Esophagus muscularis mucosa (tissue), 4 donors: ENCODE data around the gene COBL. TPM values are rescaled to one million over a fixed set of nuclear protein-coding genes. Genes with fewer than 3 reads are reported as not detected.

Experiments
- DNase-seq: peaks from one replicate; pipeline ENCODE4 v3.0.0-alpha.2; 2017; ENCODE audit errors: extremely low spot score
- H3K27ac ChIP-seq, 4 donors: fragments of 200-600 bp; sonication (generic); replicated peaks in 1 of 4; 1 replicate in 3 of 4; 2 replicates in 1 of 4; pipeline ENCODE4 v1.5.1; 2016 to 2019; ENCODE audit warnings: mild to moderate bottlenecking in 1 of 4
- H3K27me3 ChIP-seq, 4 donors: fragments of 200-600 bp; sonication (generic); one replicate each; pipeline versions ENCODE4 v1.5.1 to v1.6.0; 2016 to 2019
- H3K36me3 ChIP-seq, 4 donors: fragments of 200-600 bp; sonication (generic); one replicate each; pipeline ENCODE4 v1.5.1; 2016 to 2019
- H3K4me1 ChIP-seq, 4 donors: fragments of 200-600 bp; sonication (generic); one replicate each; pipeline ENCODE4 v1.5.1; 2016 to 2019
- H3K4me3 ChIP-seq, 4 donors: fragments of 200-600 bp; sonication (generic); 1 replicate in 2 of 4; 2 replicates in 2 of 4; pipeline ENCODE4 v1.5.1; 2016 to 2019; ENCODE audit warnings: mild to moderate bottlenecking in 4 of 4, moderate library complexity in 1 of 4
- H3K9me3 ChIP-seq, 4 donors: fragments of 200-600 bp; sonication (generic); 1 replicate in 3 of 4; 2 replicates in 1 of 4; pipeline ENCODE4 v1.5.1; 2016 to 2019
- EP300 ChIP-seq: sonication (generic); formaldehyde crosslinking; IDR thresholded peaks from one replicate; pipeline ENCODE4 v1.6.1; 2017; ENCODE audit warnings: antibody characterized with exemption
- POLR2A ChIP-seq: fragments of 450-650 bp; IDR thresholded peaks from one replicate; pipeline ENCODE4 v1.6.1; 2017; ENCODE audit warnings: antibody characterized with exemption, moderate library complexity, mild to moderate bottlenecking, low read depth
- POLR2AphosphoS5 ChIP-seq, 2 donors: sonication (generic); formaldehyde crosslinking; IDR thresholded peaks; one replicate each; pipeline ENCODE4 v1.6.1; 2017; ENCODE audit warnings: antibody characterized with exemption in 2 of 2
- WGBS: methylation state at CpG from one replicate; pipeline ENCODE4 v1.1.5; 2018; 5-methylcytosine and 5-hydroxymethylcytosine counted together
- intact Hi-C: fragments of 100-400 bp; cut with DNase I; formaldehyde crosslinking; loops from one replicate; pipeline ENCODE4 v1.15.1; 2023
- total RNA-seq, 4 donors: library from RNA; depleted of rRNA; stranded (reverse); fragments of >200 nt; gene quantifications; one replicate each; pipeline versions ENCODE4 v1.1.0 to v1.2.1, GENCODE V29; 2016
- TF ChIP-seq, protein P1 (sequence below), 3 experiments: fragments of 200-600 bp in 2 of 3; fragments of 450-650 bp in 1 of 3; sonication (generic) in 2 of 3; IDR thresholded peaks; one replicate each; pipeline ENCODE4 v1.5.1; 2017 to 2019; ENCODE audit warnings: antibody characterized with exemption in 3 of 3, mild to moderate bottlenecking in 2 of 3, moderate library complexity in 1 of 3

COBL gene
- total RNA-seq, 4 donors from 2014 or later, result 29.8 to 51.4 (median 45.9) TPM

DNA sequence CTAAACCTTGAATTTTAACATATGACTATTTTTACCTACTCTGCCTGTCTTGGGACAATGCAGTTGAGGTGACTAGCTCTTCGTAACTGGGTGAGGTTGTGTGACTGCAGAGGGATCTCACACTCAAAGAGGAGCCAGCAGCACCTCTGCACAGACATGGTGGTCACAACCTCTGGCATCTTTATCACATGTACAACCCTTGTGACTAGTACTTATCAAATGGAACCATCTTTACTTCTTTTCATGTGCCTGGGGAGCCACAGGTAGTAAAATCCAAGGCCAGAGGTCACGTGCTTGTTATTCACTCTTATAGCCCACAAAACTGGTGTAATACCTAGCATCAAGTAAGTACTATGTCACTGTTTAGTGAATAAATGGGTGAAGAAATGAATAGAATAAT is 244.3 kb downstream of the COBL start:
- intact Hi-C loops, result no loop called here
- 90% methylated on average over 2 of the region's 2 CpGs for WGBS
- peak; percentile 8 for DNase-seq

DNA sequence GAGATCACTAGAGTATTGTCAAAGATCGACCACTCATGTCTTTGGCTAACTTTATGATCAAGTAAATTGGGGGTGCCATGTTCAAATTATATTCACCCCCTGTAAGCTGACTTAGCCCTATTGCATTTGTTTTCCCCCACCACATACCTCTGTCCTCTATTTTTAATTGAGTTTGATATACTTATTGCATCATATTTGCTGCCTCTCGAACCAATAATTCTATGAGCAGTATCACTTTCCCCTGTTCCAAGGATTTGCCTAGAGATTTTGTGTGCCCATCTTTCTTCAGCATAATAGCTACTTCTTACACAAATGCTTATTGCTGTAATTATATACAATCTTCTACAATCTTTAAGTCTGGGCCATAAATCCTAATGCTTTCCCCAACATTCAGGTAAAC is 245.2 kb downstream of the COBL start:
- H3K36me3 ChIP-seq, result no peaks in the 10 kb centered on the region
- TF ChIP-seq POLR2A (no peak), POLR2AphosphoS5 (IDR thresholded peaks at IDR 0.05) (no peak)
- H3K9me3 ChIP-seq, result no peaks in the 10 kb centered on the region
- no peaks in the 10 kb centered on the region for H3K27me3 ChIP-seq
- H3K27ac ChIP-seq, result peak overlapping the region in 1 of 4 donors; percentile 29
- intact Hi-C loops, result no loop called here
- peaks cover 16 to 50% (median 39%) of the 10 kb centered on the region in 4 donors for H3K4me1 ChIP-seq
- no peak for DNase-seq
- H3K4me3 ChIP-seq, result no peak overlapping the region
- 89% methylated on average over 2 of the region's 2 CpGs for WGBS

More for the DNA sequence above, 244.3 kb downstream of the COBL start:
- Histone ChIP-seq H3K27ac (no peak overlapping the region), H3K4me3 (no peak overlapping the region), H3K9me3 (no peaks in the 10 kb centered on the region), H3K36me3 (no peaks in the 10 kb centered on the region), H3K27me3 (no peaks in the 10 kb centered on the region), H3K4me1 (peaks cover 16 to 50% (median 38%) of the 10 kb centered on the region in 4 donors)
- TF ChIP-seq POLR2AphosphoS5 (IDR thresholded peaks at IDR 0.05) (no peak), POLR2A (no peak), EP300 (no peak)
- TF ChIP-seq, protein P1, sequence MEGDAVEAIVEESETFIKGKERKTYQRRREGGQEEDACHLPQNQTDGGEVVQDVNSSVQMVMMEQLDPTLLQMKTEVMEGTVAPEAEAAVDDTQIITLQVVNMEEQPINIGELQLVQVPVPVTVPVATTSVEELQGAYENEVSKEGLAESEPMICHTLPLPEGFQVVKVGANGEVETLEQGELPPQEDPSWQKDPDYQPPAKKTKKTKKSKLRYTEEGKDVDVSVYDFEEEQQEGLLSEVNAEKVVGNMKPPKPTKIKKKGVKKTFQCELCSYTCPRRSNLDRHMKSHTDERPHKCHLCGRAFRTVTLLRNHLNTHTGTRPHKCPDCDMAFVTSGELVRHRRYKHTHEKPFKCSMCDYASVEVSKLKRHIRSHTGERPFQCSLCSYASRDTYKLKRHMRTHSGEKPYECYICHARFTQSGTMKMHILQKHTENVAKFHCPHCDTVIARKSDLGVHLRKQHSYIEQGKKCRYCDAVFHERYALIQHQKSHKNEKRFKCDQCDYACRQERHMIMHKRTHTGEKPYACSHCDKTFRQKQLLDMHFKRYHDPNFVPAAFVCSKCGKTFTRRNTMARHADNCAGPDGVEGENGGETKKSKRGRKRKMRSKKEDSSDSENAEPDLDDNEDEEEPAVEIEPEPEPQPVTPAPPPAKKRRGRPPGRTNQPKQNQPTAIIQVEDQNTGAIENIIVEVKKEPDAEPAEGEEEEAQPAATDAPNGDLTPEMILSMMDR (IDR thresholded peaks at IDR 0.05), result no peak

DNA sequence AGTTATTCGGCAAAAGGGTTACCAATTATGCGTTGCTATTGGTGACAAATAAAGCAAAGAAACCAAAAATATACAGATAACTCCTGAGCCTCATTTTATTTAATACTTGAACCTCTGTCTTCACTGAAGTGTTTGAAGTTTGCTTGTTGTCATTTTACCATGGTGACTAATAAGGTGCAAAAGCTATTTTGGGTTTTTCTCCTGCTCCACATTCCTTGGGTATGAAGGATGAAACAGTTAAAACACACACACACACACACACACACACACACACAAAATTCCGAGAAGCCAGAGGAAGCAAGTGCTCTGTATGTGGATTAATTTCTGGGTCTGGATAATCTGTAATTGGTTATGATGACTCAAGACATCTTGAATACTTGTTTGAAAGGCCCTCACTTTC is 246.5 kb downstream of the COBL start:
- H3K27ac ChIP-seq, result peak overlapping the region; percentile 29 to 66 (median 41)
- 30% methylated on average over 3 of the region's 3 CpGs for WGBS

DNA sequence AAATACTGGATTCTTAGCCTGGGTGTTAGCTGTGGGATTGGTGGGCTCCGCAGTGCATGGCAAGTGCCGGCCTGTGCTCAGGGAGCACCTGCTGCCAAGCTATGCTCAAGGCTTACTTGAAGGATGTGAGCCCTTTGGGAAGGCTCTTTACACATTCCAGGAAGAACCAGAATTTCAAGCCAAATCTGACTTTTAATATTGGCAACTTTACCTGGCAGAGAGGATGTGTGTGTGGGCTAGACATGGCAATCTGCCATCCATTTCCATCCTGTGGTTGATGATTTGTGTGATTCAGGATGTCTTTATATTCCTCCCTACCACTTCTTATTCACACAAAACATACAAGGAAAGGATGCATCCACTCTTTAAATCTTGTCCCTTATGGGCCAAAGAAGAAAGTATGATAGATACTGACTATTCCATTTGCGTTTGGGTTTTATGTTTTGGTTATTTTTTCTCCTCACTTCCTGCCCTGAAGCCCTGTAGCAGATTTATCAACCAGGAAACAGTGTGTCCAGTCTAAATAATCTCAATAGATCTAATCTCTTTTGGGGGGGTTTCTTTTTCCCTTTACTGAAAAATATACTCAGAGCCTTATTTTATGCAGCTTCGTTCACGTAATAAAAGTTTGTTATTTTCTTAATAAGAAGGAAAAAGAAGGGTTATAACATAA is 247.1 kb downstream of the COBL start:
- H3K27ac ChIP-seq, result peak overlapping the region; percentile 29 to 66 (median 41)
- no peaks in the 10 kb centered on the region for H3K9me3 ChIP-seq
- TF ChIP-seq POLR2A, result no peak
- TF ChIP-seq, protein P1 (IDR thresholded peaks at IDR 0.05), result no peak
- H3K36me3 ChIP-seq, result no peaks in the 10 kb centered on the region
- peaks cover 16 to 50% (median 39%) of the 10 kb centered on the region in 4 donors for H3K4me1 ChIP-seq
- intact Hi-C loops, result loop anchor here (5.0 to 10.0 kb wide), 2 partner anchors 277 to 605 kb away; no protein-coding TSS in a partner anchor
- no peak overlapping the region for H3K4me3 ChIP-seq
- WGBS, result 35% methylated on average over 5 of the region's 5 CpGs
- DNase-seq, result peak; percentile 79
- H3K27me3 ChIP-seq, result no peaks in the 10 kb centered on the region

More for the DNA sequence above, 246.5 kb downstream of the COBL start:
- intact Hi-C loops, result no loop called here
- H3K4me3 ChIP-seq, result no peak overlapping the region
- peak; percentile 26 for DNase-seq
- no peaks in the 10 kb centered on the region for H3K36me3 ChIP-seq
- no peaks in the 10 kb centered on the region for H3K9me3 ChIP-seq
- peaks cover 16 to 50% (median 39%) of the 10 kb centered on the region in 4 donors for H3K4me1 ChIP-seq
- no peaks in the 10 kb centered on the region for H3K27me3 ChIP-seq
- TF ChIP-seq, protein P1 (IDR thresholded peaks at IDR 0.05), result no peak
- TF ChIP-seq EP300, result no peak
- no peak for TF ChIP-seq POLR2A
- no peak for TF ChIP-seq POLR2AphosphoS5 (IDR thresholded peaks at IDR 0.05)

DNA sequence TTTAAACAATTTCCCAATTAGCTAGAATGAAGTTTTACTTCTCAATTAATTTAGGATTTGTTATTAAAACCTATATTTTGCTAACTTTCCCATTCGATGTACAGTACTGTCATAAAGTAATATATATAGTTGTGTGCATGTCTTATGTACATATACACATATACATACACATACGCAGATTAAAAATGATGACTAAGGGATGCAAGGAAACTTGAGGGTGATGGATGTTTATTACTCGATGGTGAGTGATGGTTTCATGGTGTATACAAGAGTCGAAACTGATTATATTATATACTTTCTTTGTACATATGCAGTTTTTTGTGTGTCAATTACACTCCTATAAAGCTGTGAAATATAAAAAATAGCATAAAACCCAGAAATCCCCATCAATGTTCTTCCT is 248.2 kb downstream of the COBL start:
- Histone ChIP-seq H3K4me3 (no peak overlapping the region), H3K36me3 (no peaks in the 10 kb centered on the region), H3K27ac (no peak overlapping the region), H3K4me1 (peaks cover 16 to 50% (median 39%) of the 10 kb centered on the region in 4 donors), H3K9me3 (no peaks in the 10 kb centered on the region), H3K27me3 (no peaks in the 10 kb centered on the region)
- DNase-seq, result no peak
- intact Hi-C loops, result loop anchor here (5.0 to 10.0 kb wide), 2 partner anchors 276 to 604 kb away; no protein-coding TSS in a partner anchor
- WGBS, result 77% methylated on average over 4 of the region's 4 CpGs
- no peak for TF ChIP-seq EP300
- no peak for TF ChIP-seq POLR2AphosphoS5 (IDR thresholded peaks at IDR 0.05)
- no peak for TF ChIP-seq POLR2A
- TF ChIP-seq, protein P1 (IDR thresholded peaks at IDR 0.05), result no peak
